Fibroblast of villous mesenchyme (primary cell): ENCODE data around the gene CDR2. TPM values are rescaled to one million over a fixed set of nuclear protein-coding genes. Genes with fewer than 3 reads are reported as not detected.

ENCODE experiments used
- DNase-seq: peaks from one replicate; pipeline ENCODE4 v3.0.0-alpha.2; 2010; ENCODE audit warnings: low read depth
- H3K4me3 ChIP-seq: 2 replicates; pipeline ENCODE4 v1.5.1; 2011; ENCODE audit warnings: low read depth, mild to moderate bottlenecking, low read length
- total RNA-seq: library from RNA; depleted of rRNA; stranded (reverse); fragments of >200 nt; gene quantifications from 2 replicates; pipeline ENCODE4 v1.2.3, GENCODE V29; 2012
- TF ChIP-seq, protein P1 (sequence below): IDR thresholded peaks from 2 replicates; pipeline ENCODE4 v1.5.1; 2012; ENCODE audit warnings: low read depth, mild to moderate bottlenecking, low read length; ENCODE audit not compliant: insufficient read depth

Gene CDR2
- total RNA-seq, 1 donor = 40.2 TPM

GRCh38 chr16:22417019-22417418 lies 42.6 kb upstream of the CDR2 start:
- DNase-seq = no peak
- H3K4me3 ChIP-seq = no peak overlapping the region

DNA sequence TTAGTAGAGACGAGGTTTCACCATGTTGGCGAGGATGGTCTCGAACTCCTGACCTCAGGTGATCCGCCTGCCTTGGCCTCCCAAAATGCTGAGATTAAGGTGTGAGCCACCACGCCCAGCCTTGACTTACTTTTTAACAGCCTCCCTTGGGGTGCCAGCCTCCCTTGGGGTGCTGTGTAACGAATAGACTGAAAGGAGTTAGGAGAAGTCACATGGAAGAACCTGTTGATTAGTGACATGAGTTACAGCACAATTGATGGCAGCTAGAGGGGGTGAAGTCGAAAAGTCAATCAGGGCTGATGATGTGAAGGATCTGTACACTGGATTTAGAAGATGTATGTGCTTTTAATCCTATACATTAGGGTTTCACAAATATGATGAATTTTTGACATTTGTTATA lies 39.4 kb upstream of the CDR2 start:
- DNase-seq = no peak
- H3K4me3 ChIP-seq = no peak overlapping the region
- TF ChIP-seq, protein P1, sequence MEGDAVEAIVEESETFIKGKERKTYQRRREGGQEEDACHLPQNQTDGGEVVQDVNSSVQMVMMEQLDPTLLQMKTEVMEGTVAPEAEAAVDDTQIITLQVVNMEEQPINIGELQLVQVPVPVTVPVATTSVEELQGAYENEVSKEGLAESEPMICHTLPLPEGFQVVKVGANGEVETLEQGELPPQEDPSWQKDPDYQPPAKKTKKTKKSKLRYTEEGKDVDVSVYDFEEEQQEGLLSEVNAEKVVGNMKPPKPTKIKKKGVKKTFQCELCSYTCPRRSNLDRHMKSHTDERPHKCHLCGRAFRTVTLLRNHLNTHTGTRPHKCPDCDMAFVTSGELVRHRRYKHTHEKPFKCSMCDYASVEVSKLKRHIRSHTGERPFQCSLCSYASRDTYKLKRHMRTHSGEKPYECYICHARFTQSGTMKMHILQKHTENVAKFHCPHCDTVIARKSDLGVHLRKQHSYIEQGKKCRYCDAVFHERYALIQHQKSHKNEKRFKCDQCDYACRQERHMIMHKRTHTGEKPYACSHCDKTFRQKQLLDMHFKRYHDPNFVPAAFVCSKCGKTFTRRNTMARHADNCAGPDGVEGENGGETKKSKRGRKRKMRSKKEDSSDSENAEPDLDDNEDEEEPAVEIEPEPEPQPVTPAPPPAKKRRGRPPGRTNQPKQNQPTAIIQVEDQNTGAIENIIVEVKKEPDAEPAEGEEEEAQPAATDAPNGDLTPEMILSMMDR = no peak

More at GRCh38 chr16:22417019-22417418, 42.6 kb upstream of the CDR2 start:
- TF ChIP-seq, protein P1 = no peak

GRCh38 chr16:22407486-22407885 lies 33.1 kb upstream of the CDR2 start:
- no peak for DNase-seq
- TF ChIP-seq, protein P1 = no peak
- no peak overlapping the region for H3K4me3 ChIP-seq

- H3K4me3 ChIP-seq = no peak overlapping the region
- no peak for DNase-seq
- TF ChIP-seq, protein P1 = no peak
Observed at GRCh38 chr16:22402191-22402590, 27.8 kb upstream of the CDR2 start.

GRCh38 chr16:22400900-22401299 lies 26.5 kb upstream of the CDR2 start:
- H3K4me3 ChIP-seq = no peak overlapping the region
- no peak for DNase-seq
- TF ChIP-seq, protein P1 = no peak

GRCh38 chr16:22397931-22398330 lies 23.5 kb upstream of the CDR2 start:
- TF ChIP-seq, protein P1 = no peak
- H3K4me3 ChIP-seq = no peak overlapping the region
- DNase-seq = peak; percentile 67

GRCh38 chr16:22397464-22397863 lies 23.0 kb upstream of the CDR2 start:
- DNase-seq = peak; percentile 98
- no peak overlapping the region for H3K4me3 ChIP-seq
- TF ChIP-seq, protein P1 = no peak
